Measurements from ENCODE around the gene CPXM2. TPM values are rescaled to one million over a fixed set of nuclear protein-coding genes. Genes with fewer than 3 reads are reported as not detected.

Gene CPXM2
- total RNA-seq, 4 donors from 2014 or later, result 2.1 to 48.2 (median 17.8) TPM

GRCh38 chr10:123781324-123781900, 110.2 kb downstream of the CPXM2 start:
- Histone ChIP-seq H3K27ac (no peak overlapping the region), H3K4me1 (no peaks in the 10 kb centered on the region), H3K4me3 (no peak overlapping the region), H3K36me3 (no peaks in the 10 kb centered on the region), H3K9me3 (no peaks in the 10 kb centered on the region), H3K27me3 (no peaks in the 10 kb centered on the region)
- DNase-seq, result no peak
- no peak for TF ChIP-seq POLR2A (IDR thresholded peaks at IDR 0.05)
- TF ChIP-seq, protein P1, sequence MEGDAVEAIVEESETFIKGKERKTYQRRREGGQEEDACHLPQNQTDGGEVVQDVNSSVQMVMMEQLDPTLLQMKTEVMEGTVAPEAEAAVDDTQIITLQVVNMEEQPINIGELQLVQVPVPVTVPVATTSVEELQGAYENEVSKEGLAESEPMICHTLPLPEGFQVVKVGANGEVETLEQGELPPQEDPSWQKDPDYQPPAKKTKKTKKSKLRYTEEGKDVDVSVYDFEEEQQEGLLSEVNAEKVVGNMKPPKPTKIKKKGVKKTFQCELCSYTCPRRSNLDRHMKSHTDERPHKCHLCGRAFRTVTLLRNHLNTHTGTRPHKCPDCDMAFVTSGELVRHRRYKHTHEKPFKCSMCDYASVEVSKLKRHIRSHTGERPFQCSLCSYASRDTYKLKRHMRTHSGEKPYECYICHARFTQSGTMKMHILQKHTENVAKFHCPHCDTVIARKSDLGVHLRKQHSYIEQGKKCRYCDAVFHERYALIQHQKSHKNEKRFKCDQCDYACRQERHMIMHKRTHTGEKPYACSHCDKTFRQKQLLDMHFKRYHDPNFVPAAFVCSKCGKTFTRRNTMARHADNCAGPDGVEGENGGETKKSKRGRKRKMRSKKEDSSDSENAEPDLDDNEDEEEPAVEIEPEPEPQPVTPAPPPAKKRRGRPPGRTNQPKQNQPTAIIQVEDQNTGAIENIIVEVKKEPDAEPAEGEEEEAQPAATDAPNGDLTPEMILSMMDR (IDR thresholded peaks at IDR 0.05), result no peak
- intact Hi-C loops (cut with DNase I; ENCODE audit: low total_unique reads), result no loop called here

GRCh38 chr10:123778719-123779517, 112.7 kb downstream of the CPXM2 start:
- Histone ChIP-seq H3K27ac (no peak overlapping the region), H3K36me3 (no peaks in the 10 kb centered on the region), H3K4me1 (no peaks in the 10 kb centered on the region), H3K27me3 (no peaks in the 10 kb centered on the region), H3K9me3 (no peaks in the 10 kb centered on the region), H3K4me3 (no peak overlapping the region)
- no peak for DNase-seq
- TF ChIP-seq, protein P1 (IDR thresholded peaks at IDR 0.05), result no peak
- no peak for TF ChIP-seq POLR2A (IDR thresholded peaks at IDR 0.05)
- intact Hi-C loops (cut with DNase I; ENCODE audit: low total_unique reads), result no loop called here

GRCh38 chr10:123777881-123778280, 113.7 kb downstream of the CPXM2 start:
- Histone ChIP-seq H3K36me3 (no peaks in the 10 kb centered on the region), H3K4me1 (no peaks in the 10 kb centered on the region), H3K4me3 (no peak overlapping the region), H3K9me3 (no peaks in the 10 kb centered on the region), H3K27ac (no peak overlapping the region), H3K27me3 (no peaks in the 10 kb centered on the region)
- TF ChIP-seq, protein P1 (IDR thresholded peaks at IDR 0.05), result no peak
- no peak for TF ChIP-seq POLR2A (IDR thresholded peaks at IDR 0.05)
- intact Hi-C loops (cut with DNase I; ENCODE audit: low total_unique reads), result no loop called here
- no peak for DNase-seq

GRCh38 chr10:123774132-123774742, 117.4 kb downstream of the CPXM2 start:
- DNase-seq, result no peak
- intact Hi-C loops (cut with DNase I; ENCODE audit: low total_unique reads), result no loop called here
- no peak overlapping the region for H3K27ac ChIP-seq
- H3K9me3 ChIP-seq, result no peaks in the 10 kb centered on the region
- TF ChIP-seq, protein P1 (IDR thresholded peaks at IDR 0.05), result no peak
- TF ChIP-seq POLR2A (IDR thresholded peaks at IDR 0.05), result no peak
- no peaks in the 10 kb centered on the region for H3K27me3 ChIP-seq
- no peaks in the 10 kb centered on the region for H3K36me3 ChIP-seq
- H3K4me1 ChIP-seq, result no peaks in the 10 kb centered on the region
- no peak overlapping the region for H3K4me3 ChIP-seq

All from uterus (tissue), 4 donors.